OCI-LY7 (cell line): ENCODE results near the gene OR5I1. TPM values are rescaled to one million over a fixed set of nuclear protein-coding genes. Genes with fewer than 3 reads are reported as not detected.

Source experiments
- BruUV-seq: library from RNA; stranded (reverse); fragments of 400-500 nt; replicated peaks from 2 replicates; lab custom pipeline; 2021; lab: Mats Ljungman, UMichigan
- CTCF ChIA-PET: fragments of 300-600 bp; sonication (Branson Sonifier 250); formaldehyde crosslinking; loops from one replicate; lab custom pipeline; 2022; ENCODE audit warnings: antibody characterized with exemption; ENCODE audit not compliant: unreplicated experiment; lab: Charles Lee
- POLR2A ChIA-PET: fragments of 300-600 bp; sonication (Branson Sonifier 250); formaldehyde crosslinking; loops from one replicate; lab custom pipeline; 2022; ENCODE audit warnings: antibody characterized with exemption; lab: Charles Lee
- DNase-seq: peaks from one replicate; pipeline ENCODE4 v3.0.0-alpha.2; 2015; ENCODE audit warnings: low spot score
- H2AFZ ChIP-seq: fragments of 200-600 bp; sonication (generic), shearing (Covaris generic); 2 replicates; pipeline ENCODE4 v1.6.1; 2014; ENCODE audit warnings: mild to moderate bottlenecking, antibody characterized with exemption, low read length, moderate library complexity
- H3K27ac ChIP-seq: fragments of 200-600 bp; sonication (generic); 2 replicates; pipeline ENCODE4 v1.5.1; 2014; ENCODE audit warnings: mixed run types, low read depth, mild to moderate bottlenecking, moderate library complexity, low read length, inconsistent platforms; ENCODE audit not compliant: poor library complexity, severe bottlenecking
- H3K36me3 ChIP-seq: fragments of 200-600 bp; sonication (generic); 2 replicates; pipeline ENCODE4 v1.6.1; 2014; ENCODE audit warnings: mild to moderate bottlenecking, antibody characterized with exemption, low read length, moderate library complexity, mixed read lengths; ENCODE audit not compliant: insufficient read depth
- H3K4me1 ChIP-seq: fragments of 200-600 bp; sonication (generic); 2 replicates; pipeline ENCODE4 v1.5.1; 2014; ENCODE audit warnings: mild to moderate bottlenecking, low read length; ENCODE audit not compliant: insufficient read depth, poor library complexity, severe bottlenecking
- H3K4me2 ChIP-seq: fragments of 200-600 bp; sonication (generic); 2 replicates; pipeline ENCODE4 v1.6.1; 2014; ENCODE audit warnings: mild to moderate bottlenecking, low read length
- H3K4me3 ChIP-seq: fragments of 200-600 bp; sonication (generic); 2 replicates; pipeline ENCODE4 v1.5.1; 2014; ENCODE audit warnings: mild to moderate bottlenecking, low read depth, low read length; ENCODE audit not compliant: poor library complexity, severe bottlenecking
- H3K79me2 ChIP-seq: fragments of 200-600 bp; sonication (generic); 2 replicates; pipeline ENCODE4 v1.6.1; 2016; ENCODE audit warnings: low read depth, mild to moderate bottlenecking, low read length, moderate library complexity, mixed read lengths; ENCODE audit not compliant: insufficient read depth
- H3K9me2 ChIP-seq: fragments of 200-600 bp; sonication (generic); 2 replicates; pipeline ENCODE4 v1.6.1; 2016; ENCODE audit warnings: mild to moderate bottlenecking, low read length, mixed read lengths; ENCODE audit not compliant: insufficient read depth
- H3K9me3 ChIP-seq: fragments of 200-600 bp; sonication (generic); 2 replicates; pipeline ENCODE4 v1.6.1; 2014; ENCODE audit warnings: mild to moderate bottlenecking, mixed run types, low read length, mixed read lengths
- H4K20me1 ChIP-seq: fragments of 200-600 bp; sonication (generic); 2 replicates; pipeline ENCODE4 v1.6.1; 2014; ENCODE audit warnings: mild to moderate bottlenecking, antibody characterized with exemption, low read length, moderate library complexity, mixed read lengths; ENCODE audit not compliant: insufficient read depth
- CTCF ChIP-seq: fragments of 200-600 bp; sonication (generic); conservative IDR thresholded peaks from 2 replicates; pipeline ENCODE4 v1.5.1; 2014; ENCODE audit warnings: mild to moderate bottlenecking, antibody characterized with exemption, low read length, moderate library complexity, mixed read lengths
- EZH2phosphoT487 ChIP-seq: fragments of 200-600 bp; sonication (generic); IDR thresholded peaks from 2 replicates; pipeline ENCODE4 v1.6.1; 2018; ENCODE audit warnings: low read depth, borderline replicate concordance, mild to moderate bottlenecking, mixed run types, antibody characterized with exemption, low read length, moderate library complexity, mixed read lengths
- intact Hi-C: fragments of 100-400 bp; cut with micrococcal nuclease; formaldehyde crosslinking; loops from one replicate; pipeline ENCODE4 v1.10.0; 2022; ENCODE audit not compliant: unreplicated experiment
- total RNA-seq, 2 experiments: library from RNA; depleted of rRNA in 1 of 2; stranded (reverse); fragments of >200 nt in 1 of 2; shearing (Covaris generic) in 1 of 2; gene quantifications; 2 replicates each; pipeline ENCODE4 v1.2.3, GENCODE V29; 2014 to 2022

Gene OR5I1
- total RNA-seq, 2 experiments from 2014 or later = not detected

DNA sequence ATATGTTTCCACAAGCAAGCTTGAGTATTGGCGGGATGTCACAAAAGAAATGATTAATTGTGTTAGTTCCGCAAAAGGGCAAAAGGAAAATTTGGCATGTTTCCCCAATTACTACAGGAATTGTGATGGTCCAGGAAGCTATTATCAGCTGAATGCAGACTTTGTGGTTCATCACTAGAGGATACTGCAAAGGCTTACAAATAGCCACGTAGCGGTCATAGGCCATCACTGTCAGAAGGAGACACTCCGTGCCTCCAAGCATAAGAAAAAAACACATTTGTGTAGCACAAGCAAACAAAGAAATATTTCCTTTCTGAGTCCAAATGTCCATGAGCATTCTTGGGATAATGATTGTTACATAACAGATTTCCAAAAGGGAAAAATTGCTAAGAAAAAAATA lies 31.7 kb upstream of the OR5I1 start:
- Histone ChIP-seq H3K36me3 (no peaks in the 10 kb centered on the region), H4K20me1 (no peaks in the 10 kb centered on the region), H3K4me2 (no peak overlapping the region), H2AFZ (no peak overlapping the region), H3K4me3 (no peak overlapping the region), H3K4me1 (no peaks in the 10 kb centered on the region), H3K9me2 (no peaks in the 10 kb centered on the region), H3K27ac (no peak overlapping the region), H3K9me3 (no peaks in the 10 kb centered on the region), H3K79me2 (no peaks in the 10 kb centered on the region)
- POLR2A ChIA-PET = interaction anchor here (1.0 kb wide), 1 partner anchor 14 kb away, joined by 3 read pairs; no protein-coding TSS in a partner anchor
- TF ChIP-seq EZH2phosphoT487 (no peak), CTCF (no peak)
- BruUV-seq = no TSS peak
- no peak for DNase-seq
- CTCF ChIA-PET = no interaction called here
- intact Hi-C loops = no loop called here

DNA sequence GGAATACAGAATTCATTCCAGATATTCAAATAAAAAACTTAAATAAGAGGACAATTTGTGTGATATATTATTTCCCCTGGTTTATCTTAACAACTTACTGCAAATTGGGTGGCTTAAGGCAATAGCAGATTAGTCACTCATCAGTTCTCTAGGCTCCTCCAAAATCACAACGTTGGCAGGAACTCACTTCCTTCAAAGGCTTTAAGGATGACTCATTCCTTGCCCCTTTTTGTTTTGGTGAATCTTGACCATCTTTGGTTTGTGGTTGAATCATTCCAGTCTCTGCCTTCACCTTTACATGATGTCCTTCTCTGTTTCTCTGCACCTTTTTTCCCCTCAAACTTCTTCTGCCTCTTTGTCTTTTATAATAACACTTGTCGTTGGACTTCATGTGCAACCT lies 30.2 kb upstream of the OR5I1 start:
- TF ChIP-seq CTCF (no peak), EZH2phosphoT487 (no peak)
- H3K79me2 ChIP-seq = no peaks in the 10 kb centered on the region
- BruUV-seq = no TSS peak
- no peak overlapping the region for H3K4me3 ChIP-seq
- ChIA-PET POLR2A (no interaction called here), CTCF (no interaction called here)
- H2AFZ ChIP-seq = no peak overlapping the region
- no peak overlapping the region for H3K4me2 ChIP-seq
- DNase-seq = no peak
- no peaks in the 10 kb centered on the region for H4K20me1 ChIP-seq
- H3K9me3 ChIP-seq = no peaks in the 10 kb centered on the region
- no peaks in the 10 kb centered on the region for H3K9me2 ChIP-seq
- H3K4me1 ChIP-seq = no peaks in the 10 kb centered on the region
- H3K27ac ChIP-seq = no peak overlapping the region
- no peaks in the 10 kb centered on the region for H3K36me3 ChIP-seq
- intact Hi-C loops = no loop called here

GRCh38 chr11:55956521-55956920 lies 20.3 kb upstream of the OR5I1 start:
- Histone ChIP-seq H3K4me1 (no peaks in the 10 kb centered on the region), H4K20me1 (no peaks in the 10 kb centered on the region), H3K27ac (no peak overlapping the region), H2AFZ (no peak overlapping the region), H3K4me3 (no peak overlapping the region), H3K79me2 (no peaks in the 10 kb centered on the region), H3K9me3 (no peaks in the 10 kb centered on the region), H3K36me3 (no peaks in the 10 kb centered on the region), H3K9me2 (no peaks in the 10 kb centered on the region), H3K4me2 (no peak overlapping the region)
- no peak for DNase-seq
- BruUV-seq = no TSS peak
- TF ChIP-seq EZH2phosphoT487 (no peak), CTCF (no peak)
- intact Hi-C loops = no loop called here
- POLR2A ChIA-PET = interaction anchor here (0.6 kb wide), 1 partner anchor 22 kb away, joined by 3 read pairs; no protein-coding TSS in a partner anchor
- CTCF ChIA-PET = no interaction called here
